Stimulated activated CD4-positive, alpha-beta T cell treated with anti-CD3 and anti-CD28 coated beads, Interleukin-12 subunit alpha, Interleukin-12 subunit beta, amount 100 ng/mL, for 4 hours (primary cell): ENCODE measurements around the gene SGTA.

Experiments used
- DNase-seq: peaks from one replicate; pipeline ENCODE4 v3.0.0-alpha.2; 2020

SGTA gene

GRCh38 chr19:2768365-2769132 is 14.5 kb downstream of the SGTA start:
- DNase-seq: no peak

- DNase-seq: no peak
Observed at GRCh38 chr19:2767688-2768087, 15.4 kb downstream of the SGTA start.

- no peak for DNase-seq
Observed at GRCh38 chr19:2766594-2767372, 16.3 kb downstream of the SGTA start.

- no peak for DNase-seq
Observed at GRCh38 chr19:2765376-2765775, 17.7 kb downstream of the SGTA start.

GRCh38 chr19:2764945-2765344 is 18.1 kb downstream of the SGTA start:
- no peak for DNase-seq

GRCh38 chr19:2763687-2764086 is 19.4 kb downstream of the SGTA start:
- DNase-seq: no peak

- DNase-seq: no peak
Observed at GRCh38 chr19:2762783-2763496, 20.1 kb downstream of the SGTA start.

- DNase-seq: no peak
Observed at GRCh38 chr19:2761876-2762782, 20.9 kb downstream of the SGTA start.

GRCh38 chr19:2761309-2761677 is 21.8 kb downstream of the SGTA start:
- DNase-seq: no peak

GRCh38 chr19:2759965-2760364 is 23.1 kb downstream of the SGTA start:
- DNase-seq: no peak

- no peak for DNase-seq
Observed at GRCh38 chr19:2759362-2759761, 23.7 kb downstream of the SGTA start.

GRCh38 chr19:2758601-2759313 is 24.3 kb downstream of the SGTA start:
- no peak for DNase-seq

- DNase-seq: no peak
Observed at GRCh38 chr19:2756921-2757881, 25.9 kb downstream of the SGTA start.

- DNase-seq: no peak
Observed at GRCh38 chr19:2756477-2756876, 26.6 kb downstream of the SGTA start.

- no peak for DNase-seq
Observed at GRCh38 chr19:2755811-2756210, 27.3 kb downstream of the SGTA start.

GRCh38 chr19:2755448-2755705 is 27.7 kb downstream of the SGTA start:
- DNase-seq: no peak

GRCh38 chr19:2754659-2755447 is 28.2 kb downstream of the SGTA start:
- DNase-seq: no peak

- no peak for DNase-seq
Observed at GRCh38 chr19:2751438-2751830, 31.6 kb downstream of the SGTA start.

GRCh38 chr19:2750808-2751437 is 32.1 kb downstream of the SGTA start:
- no peak for DNase-seq

GRCh38 chr19:2747349-2747748 is 35.7 kb downstream of the SGTA start:
- no peak for DNase-seq
